HepG2 (cell line): ENCODE results near the gene PDCD11. TPM values are rescaled to one million over a fixed set of nuclear protein-coding genes. Genes with fewer than 3 reads are reported as not detected.

Experiments used
- BCL6 ChIP-seq: IDR thresholded peaks from 2 replicates; pipeline ENCODE4 v1.6.1; 2016; ENCODE audit warnings: missing genetic modification reagents, missing compliant biosample characterization
- BHLHE40 ChIP-seq: IDR thresholded peaks from 2 replicates; pipeline ENCODE4 v1.6.1; 2011; ENCODE audit warnings: low read length, improper control_type of control experiment
- DMAP1 ChIP-seq: IDR thresholded peaks from 2 replicates; pipeline ENCODE4 v1.6.1; 2016
- ETV5 ChIP-seq: IDR thresholded peaks from 2 replicates; pipeline ENCODE4 v1.6.1; 2018; ENCODE audit warnings: missing biosample characterization, missing genetic modification reagents, inconsistent platforms, borderline replicate concordance
- HNRNPK ChIP-seq: fragments of 200-400 bp; formaldehyde crosslinking; IDR thresholded peaks from 2 replicates; pipeline ENCODE4 v1.6.1; 2018; ENCODE audit warnings: low read length, low read depth, moderate library complexity, mild to moderate bottlenecking; ENCODE audit not compliant: poor library complexity, severe bottlenecking
- SIN3A ChIP-seq: IDR thresholded peaks from 2 replicates; pipeline ENCODE4 v1.6.1; 2011; ENCODE audit warnings: low read depth, mild to moderate bottlenecking, control low read depth, low read length, borderline replicate concordance
- SRF ChIP-seq: IDR thresholded peaks from 2 replicates; pipeline ENCODE4 v1.6.1; 2011; ENCODE audit warnings: mild to moderate bottlenecking, low read depth, low read length, moderate library complexity
- STAT5B ChIP-seq: sonication (generic); formaldehyde crosslinking; IDR thresholded peaks from 2 replicates; pipeline ENCODE4 v1.4.0; 2020; ENCODE audit warnings: missing genetic modification reagents
- ZNF225 ChIP-seq: sonication (generic); formaldehyde crosslinking; IDR thresholded peaks from 2 replicates; pipeline ENCODE4 v1.4.0; 2020; ENCODE audit warnings: mild to moderate bottlenecking, missing genetic modification reagents
- ZNF530 ChIP-seq: sonication (generic); formaldehyde crosslinking; IDR thresholded peaks from 2 replicates; pipeline ENCODE4 v1.5.0; 2020; ENCODE audit warnings: low read depth, mild to moderate bottlenecking, missing genetic modification reagents
- ZNF713 ChIP-seq: sonication (generic); formaldehyde crosslinking; IDR thresholded peaks from 2 replicates; pipeline ENCODE4 v1.4.0; 2020; ENCODE audit warnings: mild to moderate bottlenecking, missing genetic modification reagents
- ZNF768 ChIP-seq: sonication (generic); formaldehyde crosslinking; IDR thresholded peaks from 2 replicates; pipeline ENCODE4 v1.4.0; 2020; ENCODE audit warnings: missing genetic modification reagents
- ZNF782 ChIP-seq: sonication (generic); formaldehyde crosslinking; IDR thresholded peaks from 2 replicates; pipeline ENCODE4 v1.4.0; 2020; ENCODE audit warnings: missing genetic modification reagents, mild to moderate bottlenecking, borderline replicate concordance
- polyA plus RNA-seq, 8 experiments: library from polyadenylated mRNA; depleted of rRNA in 3 of 8; stranded (reverse) in 7 of 8; unstranded in 1 of 8; fragments of >200 nt; fragmentation: Illumina TruSeq in 4 of 8; extraction: Trizol in 4 of 8; gene quantifications; 2 replicates each; pipeline versions ENCODE4 v1.2.1 to v1.2.3, GENCODE V29; 2011 to 2016; ENCODE audit warnings: low read depth in 4 of 8, missing spikeins in 1 of 8, mixed read lengths in 1 of 8; ENCODE audit not compliant: insufficient read depth in 1 of 8
- total RNA-seq, 5 experiments: library from RNA; depleted of rRNA; stranded (reverse); fragments of >200 nt; fragmentation: Illumina TruSeq; extraction: Trizol; gene quantifications; 2 replicates each; pipeline ENCODE4 v1.2.3, GENCODE V29; 2016; ENCODE audit warnings: low read depth in 1 of 5
- TF ChIP-seq, protein P1 (sequence below), 2 experiments: sonication (generic) in 1 of 2; formaldehyde crosslinking in 1 of 2; IDR thresholded peaks; 2 replicates each; pipeline versions ENCODE4 v1.6.1 to v1.9.0; 2014 to 2022; ENCODE audit warnings: antibody characterized with exemption in 1 of 2, borderline replicate concordance in 1 of 2, inconsistent platforms in 1 of 2, low read depth in 1 of 2, missing genetic modification reagents in 1 of 2
- TF ChIP-seq, protein P2 (sequence below): sonication (generic); formaldehyde crosslinking; IDR thresholded peaks from 2 replicates; pipeline ENCODE4 v1.8.0; 2022; ENCODE audit warnings: mild to moderate bottlenecking, missing genetic modification reagents, borderline replicate concordance
- TF ChIP-seq, protein P3 (sequence below): sonication (generic); formaldehyde crosslinking; IDR thresholded peaks from 2 replicates; pipeline ENCODE4 v1.8.0; 2022; ENCODE audit warnings: mild to moderate bottlenecking, missing genetic modification reagents
- TF ChIP-seq, protein P4 (sequence below): sonication (generic); formaldehyde crosslinking; IDR thresholded peaks from 2 replicates; pipeline ENCODE4 v1.4.0; 2020; ENCODE audit warnings: missing genetic modification reagents, mild to moderate bottlenecking, borderline replicate concordance

The PDCD11 gene
- total and polyA plus RNA-seq, 2 of the 13 experiments (the other 11 are each of a cell fraction or from before 2014, with no cell fraction given): 12.8 to 52.8 TPM

DNA sequence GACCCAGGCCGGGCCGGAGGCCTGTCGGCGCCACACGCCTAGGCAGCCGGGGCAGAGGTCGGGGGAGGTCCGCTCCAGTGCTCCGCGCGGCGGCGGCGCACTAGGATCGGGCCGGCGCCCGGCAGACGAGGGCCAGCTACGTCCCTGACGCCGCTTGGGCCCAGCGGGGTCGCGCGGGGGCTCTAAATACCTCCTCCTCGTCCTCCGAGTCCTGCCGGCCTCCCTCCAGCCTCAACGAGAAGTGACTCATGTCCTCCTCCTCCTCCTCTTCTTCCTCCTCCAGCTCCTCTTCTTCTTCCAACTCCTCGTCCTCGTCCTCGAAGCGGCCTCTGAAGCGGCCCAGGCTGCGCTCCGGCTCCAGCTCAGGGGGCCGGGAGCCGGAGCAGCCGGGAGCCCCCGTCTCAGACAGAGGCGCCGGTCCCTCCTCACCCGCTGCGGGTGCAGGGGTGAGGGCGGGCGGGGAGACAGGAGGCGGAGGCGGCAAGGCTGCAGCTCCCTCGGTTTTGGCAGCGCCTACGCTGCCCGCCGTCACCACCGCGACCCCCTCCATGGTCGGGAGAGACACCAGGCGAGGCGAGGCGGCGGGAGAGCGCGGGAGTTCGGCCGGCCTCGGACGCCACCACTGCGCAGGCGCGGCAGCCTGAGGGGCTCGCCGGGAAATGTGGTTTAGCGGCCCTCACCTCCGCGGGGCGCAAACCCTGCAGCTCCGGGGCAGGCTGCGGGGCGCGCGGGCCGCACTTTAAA is 45.7 kb upstream of the PDCD11 start, which contains the start of gene PCGF6 (continued):
- TF ChIP-seq, protein P1, sequence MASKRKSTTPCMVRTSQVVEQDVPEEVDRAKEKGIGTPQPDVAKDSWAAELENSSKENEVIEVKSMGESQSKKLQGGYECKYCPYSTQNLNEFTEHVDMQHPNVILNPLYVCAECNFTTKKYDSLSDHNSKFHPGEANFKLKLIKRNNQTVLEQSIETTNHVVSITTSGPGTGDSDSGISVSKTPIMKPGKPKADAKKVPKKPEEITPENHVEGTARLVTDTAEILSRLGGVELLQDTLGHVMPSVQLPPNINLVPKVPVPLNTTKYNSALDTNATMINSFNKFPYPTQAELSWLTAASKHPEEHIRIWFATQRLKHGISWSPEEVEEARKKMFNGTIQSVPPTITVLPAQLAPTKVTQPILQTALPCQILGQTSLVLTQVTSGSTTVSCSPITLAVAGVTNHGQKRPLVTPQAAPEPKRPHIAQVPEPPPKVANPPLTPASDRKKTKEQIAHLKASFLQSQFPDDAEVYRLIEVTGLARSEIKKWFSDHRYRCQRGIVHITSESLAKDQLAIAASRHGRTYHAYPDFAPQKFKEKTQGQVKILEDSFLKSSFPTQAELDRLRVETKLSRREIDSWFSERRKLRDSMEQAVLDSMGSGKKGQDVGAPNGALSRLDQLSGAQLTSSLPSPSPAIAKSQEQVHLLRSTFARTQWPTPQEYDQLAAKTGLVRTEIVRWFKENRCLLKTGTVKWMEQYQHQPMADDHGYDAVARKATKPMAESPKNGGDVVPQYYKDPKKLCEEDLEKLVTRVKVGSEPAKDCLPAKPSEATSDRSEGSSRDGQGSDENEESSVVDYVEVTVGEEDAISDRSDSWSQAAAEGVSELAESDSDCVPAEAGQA (IDR thresholded peaks at IDR 0.05; ENCODE audit: low read depth): no peak; the same call in 1 of the 2 replicates
- TF ChIP-seq, protein P1 (CRISPR knock-in tag; IDR thresholded peaks at IDR 0.05; ENCODE audit: borderline replicate concordance): no peak
- TF ChIP-seq ZNF713: no peak
- no peak for TF ChIP-seq ETV5 (CRISPR knock-in tag)
- no peak for TF ChIP-seq ZNF225 (CRISPR knock-in tag)
- TF ChIP-seq ZNF530 (CRISPR knock-in tag): no peak
- TF ChIP-seq, protein P2, sequence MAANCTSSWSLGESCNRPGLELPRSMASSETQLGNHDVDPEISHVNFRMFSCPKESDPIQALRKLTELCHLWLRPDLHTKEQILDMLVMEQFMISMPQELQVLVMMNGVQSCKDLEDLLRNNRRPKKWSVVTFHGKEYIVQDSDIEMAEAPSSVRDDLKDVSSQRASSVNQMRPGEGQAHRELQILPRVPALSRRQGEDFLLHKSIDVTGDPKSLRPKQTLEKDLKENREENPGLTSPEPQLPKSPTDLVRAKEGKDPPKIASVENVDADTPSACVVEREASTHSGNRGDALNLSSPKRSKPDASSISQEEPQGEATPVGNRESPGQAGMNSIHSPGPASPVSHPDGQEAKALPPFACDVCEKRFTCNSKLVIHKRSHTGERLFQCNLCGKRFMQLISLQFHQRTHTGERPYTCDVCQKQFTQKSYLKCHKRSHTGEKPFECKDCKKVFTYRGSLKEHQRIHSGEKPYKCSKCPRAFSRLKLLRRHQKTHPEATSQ (CRISPR knock-in tag): no peak
- no peak for TF ChIP-seq BHLHE40
- TF ChIP-seq STAT5B: no peak
- TF ChIP-seq DMAP1 (CRISPR knock-in tag): 0 out of 2 replicates have a peak, but pooled peaks have one; percentile 30
- no peak for TF ChIP-seq BCL6 (CRISPR knock-in tag)
- TF ChIP-seq, protein P3, sequence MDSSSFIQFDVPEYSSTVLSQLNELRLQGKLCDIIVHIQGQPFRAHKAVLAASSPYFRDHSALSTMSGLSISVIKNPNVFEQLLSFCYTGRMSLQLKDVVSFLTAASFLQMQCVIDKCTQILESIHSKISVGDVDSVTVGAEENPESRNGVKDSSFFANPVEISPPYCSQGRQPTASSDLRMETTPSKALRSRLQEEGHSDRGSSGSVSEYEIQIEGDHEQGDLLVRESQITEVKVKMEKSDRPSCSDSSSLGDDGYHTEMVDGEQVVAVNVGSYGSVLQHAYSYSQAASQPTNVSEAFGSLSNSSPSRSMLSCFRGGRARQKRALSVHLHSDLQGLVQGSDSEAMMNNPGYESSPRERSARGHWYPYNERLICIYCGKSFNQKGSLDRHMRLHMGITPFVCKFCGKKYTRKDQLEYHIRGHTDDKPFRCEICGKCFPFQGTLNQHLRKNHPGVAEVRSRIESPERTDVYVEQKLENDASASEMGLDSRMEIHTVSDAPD (CRISPR knock-in tag): no peak
- TF ChIP-seq HNRNPK: no peak
- no peak; the same call in 1 of the 2 replicates for TF ChIP-seq ZNF768 (CRISPR knock-in tag)
- no peak for TF ChIP-seq SRF
- TF ChIP-seq SIN3A: no peak
- TF ChIP-seq ZNF782 (CRISPR knock-in tag): 0 out of 2 replicates have a peak, but pooled peaks have one; percentile 58
- TF ChIP-seq, protein P4, sequence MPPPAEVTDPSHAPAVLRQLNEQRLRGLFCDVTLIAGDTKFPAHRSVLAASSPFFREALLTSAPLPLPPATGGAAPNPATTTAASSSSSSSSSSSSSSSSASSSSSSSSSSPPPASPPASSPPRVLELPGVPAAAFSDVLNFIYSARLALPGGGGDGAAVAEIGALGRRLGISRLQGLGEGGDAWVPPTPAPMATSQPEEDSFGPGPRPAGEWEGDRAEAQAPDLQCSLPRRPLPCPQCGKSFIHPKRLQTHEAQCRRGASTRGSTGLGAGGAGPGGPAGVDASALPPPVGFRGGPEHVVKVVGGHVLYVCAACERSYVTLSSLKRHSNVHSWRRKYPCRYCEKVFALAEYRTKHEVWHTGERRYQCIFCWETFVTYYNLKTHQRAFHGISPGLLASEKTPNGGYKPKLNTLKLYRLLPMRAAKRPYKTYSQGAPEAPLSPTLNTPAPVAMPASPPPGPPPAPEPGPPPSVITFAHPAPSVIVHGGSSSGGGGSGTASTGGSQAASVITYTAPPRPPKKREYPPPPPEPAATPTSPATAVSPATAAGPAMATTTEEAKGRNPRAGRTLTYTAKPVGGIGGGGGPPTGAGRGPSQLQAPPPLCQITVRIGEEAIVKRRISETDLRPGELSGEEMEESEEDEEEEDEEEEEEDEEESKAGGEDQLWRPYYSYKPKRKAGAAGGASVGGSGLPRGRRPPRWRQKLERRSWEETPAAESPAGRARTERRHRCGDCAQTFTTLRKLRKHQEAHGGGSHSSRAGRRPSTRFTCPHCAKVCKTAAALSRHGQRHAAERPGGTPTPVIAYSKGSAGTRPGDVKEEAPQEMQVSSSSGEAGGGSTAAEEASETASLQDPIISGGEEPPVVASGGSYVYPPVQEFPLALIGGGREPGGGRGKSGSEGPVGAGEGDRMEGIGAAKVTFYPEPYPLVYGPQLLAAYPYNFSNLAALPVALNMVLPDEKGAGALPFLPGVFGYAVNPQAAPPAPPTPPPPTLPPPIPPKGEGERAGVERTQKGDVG (CRISPR knock-in tag): 0 out of 2 replicates have a peak, but pooled peaks have one; percentile 22
